GM12864 (cell line): ENCODE results near the gene PSENEN.
"Not testable (repeated sequence)": the region's sequence is repeated elsewhere in the genome, so short reads cannot be mapped to it uniquely, and the experiment has no call there.

Experiments used
- DNase-seq: peaks from one replicate; pipeline ENCODE4 v3.0.0-alpha.2; 2011; ENCODE audit warnings: low read depth
- H3K4me3 ChIP-seq: 2 replicates; pipeline ENCODE4 v1.5.1; 2011; ENCODE audit warnings: mild to moderate bottlenecking, low read depth, low read length, control low read depth
- CTCF ChIP-seq: IDR thresholded peaks from 2 replicates; pipeline ENCODE4 v1.5.1; 2011; ENCODE audit warnings: low read depth, mild to moderate bottlenecking, moderate library complexity, low read length, control low read depth, inconsistent platforms; ENCODE audit errors: missing control alignments

PSENEN gene

GRCh38 chr19:35759697-35760096 is 14.2 kb downstream of the PSENEN start:
- DNase-seq: no peak
- TF ChIP-seq CTCF: no peak
- no peak overlapping the region for H3K4me3 ChIP-seq

GRCh38 chr19:35760711-35761349 is 15.4 kb downstream of the PSENEN start:
- H3K4me3 ChIP-seq: no peak overlapping the region
- no peak for TF ChIP-seq CTCF
- DNase-seq: no peak

- TF ChIP-seq CTCF: no peak
- DNase-seq: no peak
- no peak overlapping the region for H3K4me3 ChIP-seq
Observed at GRCh38 chr19:35764432-35765315, 19.2 kb downstream of the PSENEN start.

GRCh38 chr19:35766571-35767104 is 21.2 kb downstream of the PSENEN start:
- TF ChIP-seq CTCF: no peak
- DNase-seq: no peak
- H3K4me3 ChIP-seq: no peak overlapping the region

- no peak for TF ChIP-seq CTCF
- no peak overlapping the region for H3K4me3 ChIP-seq
- DNase-seq: no peak
Observed at GRCh38 chr19:35767288-35768081, 22.0 kb downstream of the PSENEN start.

- no peak for TF ChIP-seq CTCF
- H3K4me3 ChIP-seq: no peak overlapping the region
- DNase-seq: no peak
Observed at GRCh38 chr19:35768082-35768421, 22.6 kb downstream of the PSENEN start.

- H3K4me3 ChIP-seq, DNase-seq: not testable (repeated sequence)
Observed at GRCh38 chr19:35772362-35772761, 26.9 kb downstream of the PSENEN start.
